SJSA1 (cell line): Measurements from ENCODE around the gene STUB1. TPM values are rescaled to one million over a fixed set of nuclear protein-coding genes. Genes with fewer than 3 reads are reported as not detected.

Source experiments
- DNase-seq, 2 experiments: peaks; one replicate each; pipeline ENCODE4 v3.0.0-alpha.2; 2015 to 2020; ENCODE audit warnings: low spot score in 2 of 2, low read depth in 1 of 2
- H3K27ac ChIP-seq: fragments of 250-450 bp; sonication (Bioruptor Pico); 2 replicates; pipeline ENCODE4 v1.5.1; 2020; ENCODE audit warnings: mild to moderate bottlenecking, moderate library complexity
- H3K27me3 ChIP-seq: fragments of 250-450 bp; sonication (Bioruptor Pico); replicated peaks from 2 replicates; pipeline ENCODE4 v1.5.1; 2020; ENCODE audit warnings: mild to moderate bottlenecking, moderate library complexity
- H3K36me3 ChIP-seq: fragments of 250-450 bp; sonication (Bioruptor Pico); 2 replicates; pipeline ENCODE4 v1.5.1; 2020; ENCODE audit warnings: mild to moderate bottlenecking
- H3K4me1 ChIP-seq: fragments of 250-450 bp; sonication (Bioruptor Pico); replicated peaks from 2 replicates; pipeline ENCODE4 v1.6.1; 2021; ENCODE audit warnings: mild to moderate bottlenecking
- H3K4me3 ChIP-seq: fragments of 250-450 bp; sonication (Bioruptor Pico); 2 replicates; pipeline ENCODE4 v1.5.1; 2020; ENCODE audit warnings: mild to moderate bottlenecking
- H3K9me3 ChIP-seq: fragments of 250-450 bp; sonication (Bioruptor Pico); replicated peaks from 2 replicates; pipeline ENCODE4 v1.5.1; 2020; ENCODE audit warnings: mild to moderate bottlenecking
- total RNA-seq: library from RNA; depleted of rRNA; stranded (reverse); fragments of >200 nt; shearing (Covaris generic); gene quantifications from 2 replicates; pipeline ENCODE4 v1.2.3, GENCODE V29; 2014

Gene STUB1
- total RNA-seq, 1 experiment from 2014 or later = 150 TPM

GRCh38 chr16:694187-694862 is 14.1 kb downstream of the STUB1 start:
- Histone ChIP-seq H3K27me3 (peaks cover 64% of the 10 kb centered on the region), H3K27ac (no peak overlapping the region), H3K4me1 (peaks cover 8% of the 10 kb centered on the region), H3K9me3 (no peaks in the 10 kb centered on the region), H3K4me3 (no peak overlapping the region), H3K36me3 (no peaks in the 10 kb centered on the region)
- DNase-seq = no peak

DNA sequence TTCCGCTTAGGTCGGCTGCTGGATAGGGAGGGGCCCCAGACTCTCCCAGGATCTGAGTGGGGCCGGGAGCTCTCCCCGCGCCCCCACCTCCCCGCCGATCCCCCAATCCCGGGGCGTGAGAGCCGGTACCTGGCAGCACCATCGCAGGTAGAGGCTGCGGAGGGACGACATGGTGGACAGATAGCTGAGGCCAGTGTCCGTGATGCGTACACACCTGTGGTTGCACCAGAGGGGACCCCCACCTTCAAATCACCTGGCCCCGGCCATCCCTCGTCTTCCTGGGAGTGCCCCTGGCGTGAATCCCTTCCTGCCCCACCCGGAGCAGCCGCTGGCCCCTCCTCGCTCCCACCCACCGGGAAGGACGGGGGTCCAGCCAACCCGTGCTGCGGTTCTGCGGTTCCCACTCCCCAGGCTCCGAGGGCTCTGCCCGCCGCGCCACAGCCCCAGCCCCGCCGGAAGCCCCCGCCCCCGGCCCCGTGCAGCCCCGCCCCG is 14.7 kb downstream of the STUB1 start:
- H3K9me3 ChIP-seq = no peaks in the 10 kb centered on the region
- no peak for DNase-seq
- H3K4me1 ChIP-seq = peaks cover 4% of the 10 kb centered on the region
- H3K36me3 ChIP-seq = no peaks in the 10 kb centered on the region
- H3K4me3 ChIP-seq = no peak overlapping the region
- no peak overlapping the region for H3K27ac ChIP-seq
- peaks cover 70% of the 10 kb centered on the region for H3K27me3 ChIP-seq

DNA sequence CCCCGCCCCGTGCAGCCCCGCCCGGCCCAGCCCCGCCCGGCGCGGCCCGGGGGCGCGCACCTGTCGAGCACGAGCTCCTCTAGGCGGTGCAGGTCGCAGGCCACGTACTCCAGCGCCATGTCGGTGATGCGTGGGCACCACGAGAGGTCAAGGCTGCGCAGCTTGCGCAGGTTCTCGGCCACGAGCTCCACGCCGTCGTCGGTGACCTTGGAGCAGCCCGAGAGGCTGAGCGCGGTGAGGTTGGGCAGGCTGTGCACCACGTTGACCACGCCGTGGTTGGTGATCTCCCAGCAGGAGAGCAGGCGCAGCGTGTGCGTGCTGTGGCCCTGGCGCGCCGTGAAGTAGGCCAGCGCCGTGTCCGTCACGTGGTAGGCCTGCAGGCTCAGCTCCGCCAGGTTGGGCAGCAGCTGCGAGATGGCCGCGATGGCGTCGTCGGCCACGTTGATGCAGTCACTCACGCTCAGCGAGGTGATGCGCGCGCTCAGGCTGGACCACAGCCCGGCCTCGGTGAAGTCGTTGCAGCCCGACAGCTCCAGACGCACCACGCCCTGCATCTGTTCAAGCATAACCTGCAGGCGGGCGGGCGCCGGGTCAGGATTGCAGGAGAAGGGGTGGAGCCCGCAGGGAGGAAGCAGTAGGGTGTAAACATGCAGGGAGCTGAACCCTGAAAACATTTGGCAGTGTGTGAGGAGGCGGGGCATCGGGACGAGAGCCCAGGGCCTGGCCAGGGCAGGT is 15.3 kb downstream of the STUB1 start:
- no peaks in the 10 kb centered on the region for H3K36me3 ChIP-seq
- no peak overlapping the region for H3K4me3 ChIP-seq
- H3K27ac ChIP-seq = no peak overlapping the region
- no peak for DNase-seq
- peaks cover 76% of the 10 kb centered on the region for H3K27me3 ChIP-seq
- H3K9me3 ChIP-seq = no peaks in the 10 kb centered on the region
- H3K4me1 ChIP-seq = peaks cover 2% of the 10 kb centered on the region

GRCh38 chr16:698911-699671 is 18.9 kb downstream of the STUB1 start:
- Histone ChIP-seq H3K4me1 (no peaks in the 10 kb centered on the region; the same call in 1 of the 2 replicates), H3K27ac (no peak overlapping the region), H3K4me3 (no peak overlapping the region), H3K9me3 (no peaks in the 10 kb centered on the region), H3K36me3 (no peaks in the 10 kb centered on the region), H3K27me3 (peaks cover 81% of the 10 kb centered on the region)
- DNase-seq = no peak

- no peaks in the 10 kb centered on the region for H3K9me3 ChIP-seq
- no peak overlapping the region for H3K27ac ChIP-seq
- H3K4me3 ChIP-seq = no peak overlapping the region
- peaks cover 76% of the 10 kb centered on the region for H3K27me3 ChIP-seq
- H3K4me1 ChIP-seq = no peaks in the 10 kb centered on the region
- no peak for DNase-seq
- H3K36me3 ChIP-seq = no peaks in the 10 kb centered on the region
These were observed 20.7 kb downstream of the STUB1 start for GRCh38 chr16:700684-701584.

- H3K36me3 ChIP-seq = no peaks in the 10 kb centered on the region
- no peaks in the 10 kb centered on the region for H3K4me1 ChIP-seq
- DNase-seq = no peak
- H3K9me3 ChIP-seq = no peaks in the 10 kb centered on the region
- peaks cover 84% of the 10 kb centered on the region for H3K27me3 ChIP-seq
- no peak overlapping the region for H3K27ac ChIP-seq
- H3K4me3 ChIP-seq = no peak overlapping the region
These were observed 22.1 kb downstream of the STUB1 start for GRCh38 chr16:702341-702740.

GRCh38 chr16:703406-703805 is 23.2 kb downstream of the STUB1 start:
- H3K27me3 ChIP-seq = peaks cover 80% of the 10 kb centered on the region
- no peaks in the 10 kb centered on the region for H3K36me3 ChIP-seq

GRCh38 chr16:704047-704446 is 23.8 kb downstream of the STUB1 start:
- no peak overlapping the region for H3K27ac ChIP-seq
- peaks cover 77% of the 10 kb centered on the region for H3K27me3 ChIP-seq
- H3K4me3 ChIP-seq = no peak overlapping the region
- no peak for DNase-seq
- H3K4me1 ChIP-seq = no peaks in the 10 kb centered on the region
- no peaks in the 10 kb centered on the region for H3K9me3 ChIP-seq
- H3K36me3 ChIP-seq = no peaks in the 10 kb centered on the region

More at GRCh38 chr16:703406-703805, 23.2 kb downstream of the STUB1 start:
- H3K4me1 ChIP-seq = no peaks in the 10 kb centered on the region
- no peak overlapping the region for H3K4me3 ChIP-seq
- no peak for DNase-seq
- no peaks in the 10 kb centered on the region for H3K9me3 ChIP-seq
- H3K27ac ChIP-seq = no peak overlapping the region

GRCh38 chr16:704552-705380 is 24.6 kb downstream of the STUB1 start:
- Histone ChIP-seq H3K9me3 (no peaks in the 10 kb centered on the region), H3K4me1 (peaks cover 2% of the 10 kb centered on the region), H3K36me3 (no peaks in the 10 kb centered on the region), H3K27me3 (peaks cover 77% of the 10 kb centered on the region), H3K4me3 (no peak overlapping the region), H3K27ac (no peak overlapping the region)
- no peak for DNase-seq

GRCh38 chr16:705431-706188 is 25.4 kb downstream of the STUB1 start, which contains the start of gene FBXL16:
TSS of gene FBXL16 (minus strand) at chr16:705801. CDS start at chr16:697405, 8,396 bp downstream.
- Histone ChIP-seq H3K9me3 (no peaks in the 10 kb centered on the region), H3K27me3 (peaks cover 77% of the 10 kb centered on the region), H3K4me3 (no peak within 1 kb of the TSS), H3K4me1 (peaks cover 6% of the 10 kb centered on the region), H3K27ac (no peak within 1 kb of the TSS), H3K36me3 (no peaks in the 10 kb centered on the region)
- no peak for DNase-seq

GRCh38 chr16:706189-707061 is 26.2 kb downstream of the STUB1 start:
- peaks cover 6% of the 10 kb centered on the region for H3K4me1 ChIP-seq

More at GRCh38 chr16:706189-707061, 26.2 kb downstream of the STUB1 start:
- Histone ChIP-seq H3K36me3 (no peaks in the 10 kb centered on the region), H3K9me3 (no peaks in the 10 kb centered on the region), H3K4me3 (no peak overlapping the region), H3K27me3 (peaks cover 73% of the 10 kb centered on the region), H3K27ac (no peak overlapping the region)
- no peak for DNase-seq
